Lower lobe of right lung (tissue), 2 donors: ENCODE data around the gene KDM3B. TPM values are rescaled to one million over a fixed set of nuclear protein-coding genes. Genes with fewer than 3 reads are reported as not detected.

Experiments used
- ATAC-seq, 2 donors: fragments of 200-7000 bp; cut with Tn5 transposase; one replicate each; pipeline ENCODE4 v1.9.1; 2020 to 2022; ENCODE audit warnings: mild to moderate bottlenecking in 2 of 2, moderate library complexity in 2 of 2
- DNase-seq: peaks from one replicate; pipeline ENCODE4 v3.0.0-alpha.2; 2020
- H3K27ac ChIP-seq: fragments of 200-600 bp; one replicate; pipeline ENCODE4 v1.8.0; 2022
- H3K27me3 ChIP-seq: fragments of 200-600 bp; one replicate; pipeline ENCODE4 v1.8.0; 2022; ENCODE audit warnings: low read depth
- H3K36me3 ChIP-seq: fragments of 200-600 bp; one replicate; pipeline ENCODE4 v1.8.0; 2022; ENCODE audit warnings: mild to moderate bottlenecking
- H3K4me1 ChIP-seq: fragments of 200-600 bp; one replicate; pipeline ENCODE4 v1.8.0; 2022
- H3K4me3 ChIP-seq: fragments of 200-600 bp; one replicate; pipeline ENCODE4 v1.8.0; 2022; ENCODE audit warnings: mild to moderate bottlenecking
- H3K9me3 ChIP-seq: fragments of 200-600 bp; one replicate; pipeline ENCODE4 v1.8.0; 2022
- intact Hi-C: fragments of 100-400 bp; cut with DNase I; formaldehyde crosslinking; loops from one replicate; pipeline ENCODE4 v1.11.0; 2022
- total RNA-seq: library from RNA; stranded (reverse); fragmentation: NEBNext Ultra II Directional; extraction: Animal tissue kit (Norgen Biotek cat#: 25700); gene quantifications from one replicate; pipeline ENCODE4 v1.2.1, GENCODE V29; 2021
- TF ChIP-seq, protein P1 (sequence below): fragments of 200-600 bp; IDR thresholded peaks from one replicate; pipeline ENCODE4 v1.8.0; 2022; ENCODE audit warnings: antibody characterized with exemption, mild to moderate bottlenecking
- donor health status: DM: no; HTN: yes; CAD: no; lungs with severe emphysema.

Gene KDM3B
- total RNA-seq, 1 donor from 2014 or later = 67.1 TPM

DNA sequence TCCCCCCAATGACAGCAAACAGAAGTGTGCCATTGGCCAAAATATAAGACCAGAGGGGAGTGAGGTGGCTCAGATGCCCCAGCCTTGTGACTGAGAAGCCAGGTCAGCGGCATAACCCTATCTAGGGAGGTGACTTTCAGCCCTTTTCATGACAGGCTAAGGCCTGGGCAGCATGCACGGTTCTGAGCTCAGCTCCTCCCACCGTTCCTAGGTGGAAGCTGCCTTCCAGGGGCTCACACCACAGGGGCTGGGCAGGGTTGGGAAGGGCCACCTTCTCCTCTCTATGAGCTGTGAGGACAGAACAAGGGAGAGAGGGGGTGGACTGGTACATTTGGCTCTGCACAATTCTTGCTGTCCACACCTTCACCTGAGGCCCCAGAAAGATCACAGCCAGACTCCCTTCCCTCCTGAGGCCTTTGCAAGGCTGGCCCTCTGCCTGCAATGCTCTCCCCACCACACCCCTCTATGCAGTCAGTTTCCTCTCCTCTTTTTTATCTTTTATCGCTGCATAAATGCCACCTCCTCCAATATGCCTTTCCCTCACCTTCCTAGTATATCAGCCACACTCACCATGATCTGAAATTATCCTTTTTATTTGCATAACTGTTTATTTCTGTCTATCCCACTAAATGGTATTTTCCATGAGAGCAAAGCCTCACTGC is 107.7 kb downstream of the KDM3B start:
- Histone ChIP-seq H3K9me3 (no peaks in the 10 kb centered on the region), H3K4me3 (no peak overlapping the region), H3K4me1 (peaks cover 31% of the 10 kb centered on the region), H3K36me3 (no peaks in the 10 kb centered on the region), H3K27me3 (peaks cover 4% of the 10 kb centered on the region), H3K27ac (no peak overlapping the region)
- intact Hi-C loops = no loop called here
- ATAC-seq = no peak
- TF ChIP-seq, protein P1, sequence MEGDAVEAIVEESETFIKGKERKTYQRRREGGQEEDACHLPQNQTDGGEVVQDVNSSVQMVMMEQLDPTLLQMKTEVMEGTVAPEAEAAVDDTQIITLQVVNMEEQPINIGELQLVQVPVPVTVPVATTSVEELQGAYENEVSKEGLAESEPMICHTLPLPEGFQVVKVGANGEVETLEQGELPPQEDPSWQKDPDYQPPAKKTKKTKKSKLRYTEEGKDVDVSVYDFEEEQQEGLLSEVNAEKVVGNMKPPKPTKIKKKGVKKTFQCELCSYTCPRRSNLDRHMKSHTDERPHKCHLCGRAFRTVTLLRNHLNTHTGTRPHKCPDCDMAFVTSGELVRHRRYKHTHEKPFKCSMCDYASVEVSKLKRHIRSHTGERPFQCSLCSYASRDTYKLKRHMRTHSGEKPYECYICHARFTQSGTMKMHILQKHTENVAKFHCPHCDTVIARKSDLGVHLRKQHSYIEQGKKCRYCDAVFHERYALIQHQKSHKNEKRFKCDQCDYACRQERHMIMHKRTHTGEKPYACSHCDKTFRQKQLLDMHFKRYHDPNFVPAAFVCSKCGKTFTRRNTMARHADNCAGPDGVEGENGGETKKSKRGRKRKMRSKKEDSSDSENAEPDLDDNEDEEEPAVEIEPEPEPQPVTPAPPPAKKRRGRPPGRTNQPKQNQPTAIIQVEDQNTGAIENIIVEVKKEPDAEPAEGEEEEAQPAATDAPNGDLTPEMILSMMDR = no peak
- peak; percentile 15 for DNase-seq

DNA sequence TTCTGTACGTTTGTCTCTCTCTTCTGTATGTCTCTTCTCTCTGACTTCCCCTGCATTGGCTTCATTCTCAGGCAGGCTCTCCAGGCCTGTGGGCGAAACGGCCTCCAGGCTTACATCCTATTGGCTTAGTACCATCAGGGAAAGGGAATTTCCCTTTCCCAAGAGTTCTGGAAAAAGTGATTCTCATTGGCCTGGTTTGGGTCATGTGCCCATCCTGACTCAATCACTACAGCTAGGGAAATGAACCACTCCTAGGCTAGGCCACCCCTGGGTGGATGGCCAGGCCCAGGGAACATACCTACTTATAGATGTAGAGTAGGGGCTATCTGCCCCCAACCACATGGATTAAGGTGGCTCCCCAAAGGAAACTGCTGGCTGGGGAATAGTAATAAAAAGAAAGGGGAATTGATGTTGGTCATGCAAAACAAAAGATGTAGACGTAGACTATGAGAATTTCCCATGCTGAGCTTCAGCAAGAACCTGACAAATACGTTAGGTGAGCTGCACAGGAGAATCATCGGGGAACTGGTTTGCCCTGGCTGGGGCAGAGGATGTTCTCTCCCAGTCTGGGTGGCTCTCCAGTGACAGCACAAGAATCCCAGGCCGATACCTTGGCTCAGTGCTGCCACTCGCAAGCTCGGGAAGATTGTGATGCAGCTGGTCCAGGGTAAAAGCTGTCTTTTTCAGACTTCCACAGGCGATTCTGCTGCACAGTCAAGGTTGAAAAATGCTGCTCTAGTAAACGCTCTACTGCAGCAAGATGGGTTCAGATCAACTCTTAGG is 109.0 kb downstream of the KDM3B start:
- TF ChIP-seq, protein P1 = no peak
- Histone ChIP-seq H3K4me1 (peaks cover 39% of the 10 kb centered on the region), H3K27ac (no peak overlapping the region), H3K36me3 (no peaks in the 10 kb centered on the region), H3K27me3 (peaks cover 4% of the 10 kb centered on the region), H3K4me3 (no peak overlapping the region), H3K9me3 (no peaks in the 10 kb centered on the region)
- ATAC-seq (no peak), DNase-seq (peak; percentile 39)
- intact Hi-C loops = no loop called here

DNA sequence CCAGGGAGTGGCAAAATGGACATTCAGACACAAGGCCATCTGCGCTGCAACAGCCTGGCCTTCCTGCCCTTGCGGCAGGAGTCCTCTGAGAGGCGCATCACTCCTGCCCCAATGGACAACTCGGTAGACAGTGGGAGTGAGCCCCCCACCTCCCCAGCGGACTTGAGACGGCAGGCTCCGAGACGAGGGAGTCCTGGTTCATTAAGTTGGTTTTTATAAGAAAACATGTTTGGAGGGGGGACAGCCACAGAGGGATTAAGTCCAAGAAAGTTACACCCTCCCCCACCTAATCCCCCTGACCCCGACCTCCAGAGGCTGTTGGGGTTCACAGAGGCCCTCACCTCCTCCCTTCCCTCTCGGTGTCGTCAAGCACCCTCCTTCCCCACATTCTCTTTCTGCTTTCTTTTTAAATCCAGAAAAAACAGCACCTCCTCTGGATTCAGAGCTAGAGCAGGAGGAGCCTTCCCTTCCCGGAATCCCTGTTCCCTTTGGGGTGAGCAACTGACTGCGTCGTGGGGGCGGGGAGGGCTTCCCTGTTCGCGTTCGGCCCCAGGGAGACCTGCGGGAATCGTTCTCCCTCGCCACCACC is 111.0 kb downstream of the KDM3B start:
- Histone ChIP-seq H3K27ac (peak overlapping the region; percentile 99), H3K27me3 (no peaks in the 10 kb centered on the region), H3K36me3 (peaks cover 7% of the 10 kb centered on the region), H3K9me3 (no peaks in the 10 kb centered on the region), H3K4me1 (peaks cover 51% of the 10 kb centered on the region), H3K4me3 (peak overlapping the region; percentile 89)
- ATAC-seq = no peak
- DNase-seq = peak; percentile 55
- intact Hi-C loops = no loop called here
- TF ChIP-seq, protein P1 = no peak

DNA sequence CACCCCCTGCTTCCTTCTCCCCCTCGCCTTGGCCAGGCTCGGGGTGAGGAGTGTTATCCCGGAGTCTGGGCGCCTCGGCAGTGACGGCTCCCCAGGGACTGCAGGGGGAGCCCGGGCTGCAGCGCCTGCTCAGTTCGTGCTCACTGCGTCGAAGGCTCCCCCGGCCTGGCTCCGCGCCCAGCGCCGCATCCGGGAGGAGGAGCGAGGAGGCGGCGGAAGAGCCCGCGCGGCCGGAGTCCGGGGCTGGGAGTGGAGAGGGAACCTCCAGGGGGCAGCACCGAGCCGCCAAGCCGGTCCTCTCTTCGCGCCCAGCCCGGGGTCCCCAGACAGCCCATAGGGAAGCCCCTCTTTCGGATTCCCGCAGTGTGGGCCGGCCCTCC is 111.5 kb downstream of the KDM3B start:
- intact Hi-C loops = no loop called here
- DNase-seq (peak; percentile 96), ATAC-seq (peak; percentile 82 to 83)
- H3K27ac ChIP-seq = peak overlapping the region; percentile 99
- H3K27me3 ChIP-seq = no peaks in the 10 kb centered on the region
- peak overlapping the region; percentile 89 for H3K4me3 ChIP-seq
- H3K9me3 ChIP-seq = no peaks in the 10 kb centered on the region
- TF ChIP-seq, protein P1 = peak; percentile 94
- peaks cover 47% of the 10 kb centered on the region for H3K4me1 ChIP-seq
- peaks cover 7% of the 10 kb centered on the region for H3K36me3 ChIP-seq

DNA sequence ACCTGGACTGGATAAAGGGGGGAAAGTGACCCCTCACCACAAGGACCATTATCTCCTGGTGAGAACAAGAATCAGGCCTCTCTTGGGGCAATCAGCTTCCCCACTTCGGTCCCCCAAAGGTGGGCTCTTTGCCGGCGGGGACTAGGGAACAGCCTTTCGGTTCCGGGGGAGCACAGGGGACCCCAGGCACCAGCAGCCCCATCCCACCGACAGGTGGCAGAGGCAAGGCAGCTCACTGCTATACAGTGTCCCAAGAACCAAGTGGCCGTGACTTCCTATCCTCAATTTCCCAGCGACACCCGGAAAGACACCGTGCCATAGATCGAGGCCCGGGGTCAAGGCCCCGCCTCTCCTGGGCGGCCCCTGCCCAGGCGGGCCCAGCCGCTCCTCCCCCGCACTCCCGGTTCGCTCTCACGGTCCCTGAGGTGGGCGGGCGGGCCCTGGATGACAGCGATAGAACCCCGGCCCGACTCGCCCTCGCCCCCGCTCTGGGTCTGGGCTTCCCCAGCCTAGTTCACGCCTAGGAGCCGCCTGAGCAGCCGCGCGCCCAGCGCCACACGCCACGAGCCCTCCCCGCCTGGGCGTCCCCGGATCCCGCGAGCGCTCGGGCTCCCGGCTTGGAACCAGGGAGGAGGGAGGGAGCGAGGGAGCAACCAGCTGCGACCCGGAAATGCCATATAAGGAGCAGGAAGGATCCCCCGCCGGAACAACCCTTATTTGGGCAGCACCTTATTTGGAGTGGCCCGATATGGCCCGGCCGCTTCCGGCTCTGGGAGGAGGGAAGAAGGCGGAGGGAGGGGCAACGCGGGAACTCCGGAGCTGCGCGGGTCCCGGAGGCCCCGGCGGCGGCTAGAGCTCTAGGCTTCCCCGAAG is 112.1 kb downstream of the KDM3B start:
- Histone ChIP-seq H3K27ac (peak overlapping the region; percentile 99), H3K9me3 (no peaks in the 10 kb centered on the region), H3K36me3 (peaks cover 7% of the 10 kb centered on the region), H3K4me1 (peaks cover 40% of the 10 kb centered on the region), H3K4me3 (peak overlapping the region; percentile 89), H3K27me3 (no peaks in the 10 kb centered on the region)
- DNase-seq = peak; percentile 95
- intact Hi-C loops = no loop called here
- ATAC-seq = peak; percentile 87 to 88
- TF ChIP-seq, protein P1 = peak; percentile 45
